Neutrophil (primary cell): ENCODE measurements around the gene CCSER1.

Experiments
- H3K27ac ChIP-seq: fragments of 200-600 bp; sonication (generic); 2 replicates; pipeline ENCODE4 v1.5.1; 2016; ENCODE audit warnings: mild to moderate bottlenecking, moderate library complexity
- H3K27me3 ChIP-seq: fragments of 200-600 bp; sonication (generic); 2 replicates; pipeline ENCODE4 v1.6.0; 2016; ENCODE audit warnings: mild to moderate bottlenecking
- H3K36me3 ChIP-seq: fragments of 200-600 bp; sonication (generic); 2 replicates; pipeline ENCODE4 v1.5.1; 2017
- H3K4me1 ChIP-seq, 2 experiments: fragments of 200-600 bp in 1 of 2; sonication (generic) in 1 of 2; 1 replicate in 1 of 2; 2 replicates in 1 of 2; pipeline versions ENCODE4 v1.5.1 to v1.6.1; 2013 to 2016; ENCODE audit warnings: low read depth in 1 of 2, low read length in 1 of 2, mild to moderate bottlenecking in 1 of 2, moderate library complexity in 1 of 2; ENCODE audit not compliant: control insufficient read depth in 1 of 2, insufficient read depth in 1 of 2
- H3K4me3 ChIP-seq, 2 experiments: fragments of 200-600 bp in 1 of 2; sonication (generic) in 1 of 2; 1 replicate in 1 of 2; 2 replicates in 1 of 2; pipeline ENCODE4 v1.5.1; 2013 to 2016; ENCODE audit warnings: low read depth in 1 of 2, low read length in 1 of 2, mild to moderate bottlenecking in 1 of 2, moderate library complexity in 1 of 2
- H3K9me3 ChIP-seq: fragments of 200-600 bp; sonication (generic); 2 replicates; pipeline ENCODE4 v1.5.1; 2016
- CTCF ChIP-seq: fragments of 200-600 bp; sonication (generic); IDR thresholded peaks from 2 replicates; pipeline ENCODE4 v1.5.1; 2016; ENCODE audit warnings: antibody characterized with exemption

CCSER1 gene

GRCh38 chr4:90241008-90241407 lies 113.8 kb downstream of the CCSER1 start:
- H3K27ac ChIP-seq, result no peak overlapping the region
- TF ChIP-seq CTCF, result no peak

GRCh38 chr4:90245837-90246236 lies 118.6 kb downstream of the CCSER1 start:
- H3K27ac ChIP-seq, result no peak overlapping the region
- no peak for TF ChIP-seq CTCF
- H3K27me3 ChIP-seq, result no peaks in the 10 kb centered on the region
- H3K4me1 ChIP-seq, result no peaks in the 10 kb centered on the region
- H3K4me3 ChIP-seq, result no peak overlapping the region
- H3K9me3 ChIP-seq, result no peaks in the 10 kb centered on the region
- H3K36me3 ChIP-seq, result no peaks in the 10 kb centered on the region

More at GRCh38 chr4:90241008-90241407, 113.8 kb downstream of the CCSER1 start:
- Histone ChIP-seq H3K36me3 (no peaks in the 10 kb centered on the region), H3K27me3 (no peaks in the 10 kb centered on the region), H3K4me1 (no peaks in the 10 kb centered on the region), H3K4me3 (no peak overlapping the region), H3K9me3 (no peaks in the 10 kb centered on the region)

- Histone ChIP-seq H3K4me3 (no peak overlapping the region), H3K27me3 (no peaks in the 10 kb centered on the region), H3K9me3 (no peaks in the 10 kb centered on the region), H3K36me3 (no peaks in the 10 kb centered on the region), H3K27ac (no peak overlapping the region), H3K4me1 (no peaks in the 10 kb centered on the region)
- no peak for TF ChIP-seq CTCF
Measured at GRCh38 chr4:90246816-90247215, 119.6 kb downstream of the CCSER1 start.

- Histone ChIP-seq H3K4me3 (no peak overlapping the region), H3K27me3 (no peaks in the 10 kb centered on the region), H3K27ac (no peak overlapping the region), H3K4me1 (no peaks in the 10 kb centered on the region), H3K9me3 (no peaks in the 10 kb centered on the region), H3K36me3 (no peaks in the 10 kb centered on the region)
- no peak for TF ChIP-seq CTCF
Measured at GRCh38 chr4:90254357-90254756, 127.2 kb downstream of the CCSER1 start.

GRCh38 chr4:90274175-90274574 lies 147.0 kb downstream of the CCSER1 start:
- Histone ChIP-seq H3K4me3 (no peak overlapping the region), H3K4me1 (no peaks in the 10 kb centered on the region), H3K27ac (no peak overlapping the region), H3K36me3 (no peaks in the 10 kb centered on the region), H3K9me3 (no peaks in the 10 kb centered on the region), H3K27me3 (no peaks in the 10 kb centered on the region)
- TF ChIP-seq CTCF, result no peak

GRCh38 chr4:90280954-90281353 lies 153.8 kb downstream of the CCSER1 start:
- Histone ChIP-seq H3K4me1 (no peaks in the 10 kb centered on the region), H3K27me3 (no peaks in the 10 kb centered on the region), H3K9me3 (no peaks in the 10 kb centered on the region), H3K27ac (no peak overlapping the region), H3K4me3 (no peak overlapping the region), H3K36me3 (no peaks in the 10 kb centered on the region)
- no peak for TF ChIP-seq CTCF
